ENCODE results near the gene NPC1.
"Not testable (repeated sequence)": the region's sequence is repeated elsewhere in the genome, so short reads cannot be mapped to it uniquely, and the experiment has no call there.

NPC1 gene

DNA sequence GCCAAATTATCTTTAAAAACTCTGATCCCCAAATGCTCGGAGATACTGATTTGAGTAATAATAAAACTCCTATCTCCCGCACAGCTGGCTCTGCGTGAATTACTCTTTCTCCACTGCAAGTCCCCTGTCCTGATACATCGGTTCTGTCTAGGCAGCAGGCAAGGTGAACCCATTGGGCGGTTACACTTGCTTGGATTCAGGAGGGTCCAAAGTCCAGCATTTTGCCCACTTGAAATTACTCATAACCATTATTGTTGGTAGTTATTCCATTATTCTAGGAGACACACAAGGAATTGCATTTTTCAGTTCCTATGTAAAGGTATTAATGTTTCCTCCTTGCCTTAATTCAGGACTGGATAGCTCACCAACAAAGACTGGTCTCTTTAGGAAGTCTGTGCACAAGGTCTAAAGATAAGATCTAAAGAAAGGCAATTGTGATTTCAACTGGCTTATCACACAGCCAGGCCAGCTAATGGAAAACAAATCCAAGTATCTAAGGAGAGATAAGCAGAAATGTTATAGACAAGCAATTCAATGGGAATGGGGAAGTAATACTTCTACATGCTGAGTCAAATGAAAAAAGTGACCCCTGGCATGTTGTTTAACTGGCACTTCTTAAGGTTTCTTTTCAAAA lies 23.2 kb upstream of the NPC1 start:
- no peak for DNase-seq (ENCODE audit: low spot score)

DNA sequence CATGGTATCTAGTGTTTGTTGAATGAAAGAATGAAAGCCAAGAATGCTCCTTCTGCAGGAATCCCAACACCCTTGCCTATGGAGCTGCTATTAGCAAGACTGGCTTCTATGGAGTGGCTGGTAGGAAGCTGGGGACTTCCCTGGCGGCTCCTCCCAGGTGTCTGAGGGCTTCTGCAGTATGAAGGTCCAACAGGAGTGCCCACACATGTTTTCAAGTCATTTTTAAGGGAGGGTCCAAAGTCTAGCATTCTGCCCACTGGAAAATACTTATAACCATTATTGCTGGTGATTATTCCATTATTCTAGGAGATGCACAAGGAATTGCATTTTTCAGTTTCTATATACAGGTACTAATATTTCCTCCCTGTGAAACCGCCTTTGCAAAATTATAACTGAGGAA lies 21.9 kb upstream of the NPC1 start:
- no peak for DNase-seq (ENCODE audit: low spot score)

DNA sequence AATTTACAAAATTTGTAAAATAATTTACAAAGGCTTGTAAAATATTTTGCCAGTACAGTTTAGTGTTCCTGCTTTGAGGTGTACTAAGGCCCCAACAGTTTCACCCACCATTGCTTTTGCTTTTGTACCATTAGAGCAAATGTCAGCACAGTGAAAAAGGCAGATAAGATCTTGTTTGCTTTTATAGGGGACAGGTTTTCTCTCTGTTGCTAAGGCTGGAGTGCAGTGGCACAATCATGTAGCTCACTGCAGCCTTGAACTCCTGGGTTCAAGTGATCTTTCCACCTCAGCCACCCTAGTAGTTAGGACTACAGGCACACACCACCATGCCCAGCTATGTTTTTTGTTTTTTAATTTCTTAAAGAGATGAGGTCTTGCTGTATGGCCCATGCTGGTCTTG lies 19.6 kb upstream of the NPC1 start:
- DNase-seq (ENCODE audit: low spot score), result no peak

DNA sequence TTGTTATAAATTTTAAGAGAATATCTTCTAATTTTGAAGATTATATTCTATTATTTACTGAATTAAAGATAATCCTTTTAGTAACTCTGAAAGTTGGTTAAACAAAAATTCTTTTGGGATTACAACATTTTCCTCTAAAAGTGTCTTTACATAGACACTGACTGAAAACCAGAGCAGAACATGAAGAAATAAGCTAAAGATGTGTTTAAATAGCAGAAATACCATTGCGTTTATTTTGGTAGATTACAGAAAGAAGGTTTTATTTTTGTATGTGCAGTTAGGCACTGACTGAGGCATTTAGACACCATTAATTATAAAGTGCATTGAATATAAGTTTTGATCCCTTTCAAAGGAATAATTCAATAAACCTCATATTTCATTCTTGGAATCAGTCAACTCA lies 13.5 kb upstream of the NPC1 start:
- DNase-seq (ENCODE audit: low spot score), result no peak

DNA sequence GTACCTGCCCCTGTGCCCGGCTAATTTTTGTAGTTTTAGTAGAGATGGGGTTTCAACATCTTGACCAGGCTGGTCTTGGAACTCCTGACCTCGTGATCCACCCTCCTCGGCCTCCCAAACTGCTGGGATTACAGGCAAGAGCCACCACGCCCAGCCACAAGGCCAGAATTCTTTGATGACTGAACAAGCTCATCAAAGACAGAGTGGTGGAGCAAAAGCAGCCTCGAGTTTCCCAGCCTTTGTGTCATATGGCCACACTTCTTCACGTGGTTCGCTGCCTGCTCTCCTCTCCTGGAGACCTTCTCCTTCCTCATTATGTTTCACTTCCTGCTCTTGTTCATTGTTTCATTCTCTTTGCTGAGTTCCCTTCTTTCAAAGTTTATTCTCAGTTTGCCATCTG lies 9.9 kb upstream of the NPC1 start:
- DNase-seq (ENCODE audit: low spot score), result peak; percentile 61

DNA sequence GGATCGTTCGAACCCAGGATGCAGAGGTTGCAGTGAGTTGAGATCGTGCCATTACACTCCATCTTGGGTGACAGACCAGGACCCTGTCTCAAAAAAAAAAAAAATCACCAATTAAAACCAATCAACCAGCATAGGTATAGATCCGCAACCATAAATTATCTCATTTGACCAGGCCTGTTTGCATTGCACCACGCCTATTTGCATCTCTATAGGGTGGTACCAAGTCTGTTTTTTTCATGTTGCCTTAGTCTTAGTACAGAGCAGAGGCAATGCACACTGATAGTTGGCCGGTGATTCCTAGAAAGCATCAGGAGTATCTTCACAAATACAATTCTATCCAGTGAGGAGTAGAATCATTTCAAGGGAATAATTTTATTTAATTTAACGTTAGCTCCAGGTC lies 9.3 kb upstream of the NPC1 start:
- no peak for DNase-seq (ENCODE audit: low spot score)

DNA sequence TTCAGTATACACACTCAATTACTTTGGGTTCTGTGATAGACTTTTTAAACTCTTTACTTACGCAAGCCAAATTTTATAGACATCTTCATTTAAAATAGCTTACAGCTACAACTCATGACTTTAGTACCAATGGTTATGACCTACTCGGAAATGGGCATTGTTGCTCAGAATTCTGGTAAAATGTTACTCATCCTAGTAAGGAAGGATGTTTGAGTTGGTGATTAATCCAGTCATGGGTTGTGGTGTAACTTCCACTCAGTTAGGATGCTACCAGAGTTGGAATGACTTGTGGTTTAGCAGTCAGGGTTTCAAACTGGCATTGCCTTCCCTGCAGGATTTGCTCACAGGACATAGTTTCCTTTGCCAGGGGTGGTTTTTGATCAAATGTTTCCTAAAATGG lies 7.4 kb upstream of the NPC1 start:
- DNase-seq (ENCODE audit: low spot score), result no peak

DNA sequence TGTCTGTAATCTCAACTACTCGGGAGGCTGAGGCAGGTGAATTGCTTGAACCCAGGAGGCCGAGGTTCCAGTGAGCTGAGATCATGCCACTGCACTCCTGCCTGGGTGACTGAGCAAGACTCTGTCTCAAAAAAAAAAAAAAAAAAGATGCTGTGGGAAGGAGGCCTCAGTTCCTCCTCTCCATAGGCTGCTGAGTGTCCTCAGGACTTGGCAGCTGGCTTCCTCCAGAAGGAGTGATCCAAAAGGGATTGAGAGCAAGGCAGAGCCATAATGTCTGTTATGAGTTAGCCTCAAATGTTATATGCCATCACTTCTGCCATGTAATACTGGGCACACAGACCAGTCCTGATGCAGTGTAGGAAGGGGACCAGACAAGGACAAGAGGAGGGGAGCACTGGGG lies 6.6 kb upstream of the NPC1 start:
- DNase-seq (ENCODE audit: low spot score), result no peak

DNA sequence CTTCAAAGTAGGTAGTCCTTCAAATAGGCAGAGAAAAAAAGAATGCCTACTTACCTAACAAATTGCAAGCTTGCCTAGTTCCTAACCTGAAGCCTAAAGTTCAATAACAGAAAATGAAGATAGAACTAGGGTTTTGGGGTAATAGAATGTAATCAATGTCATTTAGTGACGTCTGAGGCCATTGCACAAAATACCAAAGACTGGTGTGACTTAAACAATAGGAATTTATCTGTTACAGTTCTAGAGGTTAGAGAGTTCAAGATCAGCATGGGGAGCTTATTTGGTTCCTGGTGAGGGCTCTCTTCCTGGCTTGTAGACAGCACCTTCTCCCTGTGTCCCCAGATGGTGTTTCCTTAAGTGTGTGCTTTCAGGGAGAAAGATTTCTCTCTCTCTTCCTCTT lies 4.7 kb upstream of the NPC1 start:
- DNase-seq (ENCODE audit: low spot score), result no peak

DNA sequence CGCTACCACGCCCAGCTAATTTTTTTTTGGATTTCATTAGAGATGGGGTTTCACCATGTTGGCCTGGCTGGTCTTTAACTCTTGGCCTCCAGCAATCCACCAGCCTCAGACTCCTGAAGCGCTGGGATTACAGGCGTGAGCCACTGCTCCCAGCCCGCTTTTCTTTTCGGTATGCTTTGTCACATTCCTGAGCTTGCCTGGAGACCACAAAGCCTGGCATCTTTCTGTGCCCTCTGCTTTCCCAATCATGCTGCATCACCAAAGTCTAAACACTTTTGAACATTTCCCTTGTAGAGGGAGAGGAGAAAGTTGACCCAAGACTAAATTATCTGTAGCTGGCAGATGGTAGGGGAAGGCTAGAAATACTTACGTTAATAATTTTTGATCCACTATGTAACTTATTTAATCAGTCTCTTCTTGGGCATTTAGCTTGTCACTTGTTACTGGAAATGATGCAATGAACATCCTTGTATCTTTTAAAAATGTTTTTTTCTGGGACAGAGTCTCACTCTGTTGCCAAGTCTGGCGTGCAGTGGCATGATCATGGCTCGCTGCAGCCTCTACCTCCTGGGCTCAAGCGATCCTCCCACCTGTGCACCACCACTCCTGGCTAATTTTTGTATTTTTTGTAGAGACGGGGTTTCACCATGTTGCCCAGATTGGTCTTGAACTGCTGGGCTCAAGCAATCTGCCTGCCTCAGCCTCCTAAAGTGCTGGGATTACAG lies 2.7 kb upstream of the NPC1 start:
- DNase-seq (ENCODE audit: low spot score), result no peak

DNA sequence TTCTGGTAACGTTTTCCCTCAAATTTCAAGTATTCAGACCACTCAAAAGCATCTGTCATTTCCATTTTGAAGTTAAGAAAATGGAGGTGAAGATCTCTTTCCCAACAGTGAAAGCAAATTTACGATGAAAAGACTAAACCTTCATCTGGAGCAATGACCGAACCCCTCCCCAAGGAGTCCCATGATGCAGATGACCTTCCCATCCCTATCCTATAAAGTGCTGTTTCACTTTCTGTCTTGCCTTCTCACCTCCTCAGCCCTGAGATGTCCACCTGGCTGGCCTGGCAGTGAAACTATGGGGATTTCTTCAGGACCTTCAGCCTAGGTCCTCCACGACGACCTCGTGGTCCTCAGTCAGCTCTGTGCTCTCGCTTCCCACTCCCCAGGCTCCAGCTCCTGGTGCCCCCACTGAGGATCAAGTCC lies 925 bp upstream of the NPC1 start:
- DNase-seq (ENCODE audit: low spot score), result no peak

DNA sequence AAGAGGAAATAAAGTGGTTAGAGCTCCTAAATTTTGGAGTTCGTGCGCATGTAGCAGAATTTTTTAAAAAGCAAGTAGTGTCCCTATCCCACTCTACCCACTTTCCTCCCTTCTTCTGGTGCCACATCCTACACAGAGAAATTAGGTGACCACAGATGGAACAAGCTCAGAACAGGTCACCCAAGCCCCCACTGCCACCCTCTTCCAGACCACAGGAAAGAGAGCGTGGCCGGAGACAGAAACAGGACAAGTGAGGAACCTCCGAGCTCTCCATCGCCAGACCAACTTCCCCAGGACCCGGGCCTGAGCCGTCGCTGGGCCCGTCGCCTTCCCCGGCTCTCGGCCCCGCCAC lies 433 bp downstream of the NPC1 start:
- DNase-seq (ENCODE audit: low spot score), result no peak

DNA sequence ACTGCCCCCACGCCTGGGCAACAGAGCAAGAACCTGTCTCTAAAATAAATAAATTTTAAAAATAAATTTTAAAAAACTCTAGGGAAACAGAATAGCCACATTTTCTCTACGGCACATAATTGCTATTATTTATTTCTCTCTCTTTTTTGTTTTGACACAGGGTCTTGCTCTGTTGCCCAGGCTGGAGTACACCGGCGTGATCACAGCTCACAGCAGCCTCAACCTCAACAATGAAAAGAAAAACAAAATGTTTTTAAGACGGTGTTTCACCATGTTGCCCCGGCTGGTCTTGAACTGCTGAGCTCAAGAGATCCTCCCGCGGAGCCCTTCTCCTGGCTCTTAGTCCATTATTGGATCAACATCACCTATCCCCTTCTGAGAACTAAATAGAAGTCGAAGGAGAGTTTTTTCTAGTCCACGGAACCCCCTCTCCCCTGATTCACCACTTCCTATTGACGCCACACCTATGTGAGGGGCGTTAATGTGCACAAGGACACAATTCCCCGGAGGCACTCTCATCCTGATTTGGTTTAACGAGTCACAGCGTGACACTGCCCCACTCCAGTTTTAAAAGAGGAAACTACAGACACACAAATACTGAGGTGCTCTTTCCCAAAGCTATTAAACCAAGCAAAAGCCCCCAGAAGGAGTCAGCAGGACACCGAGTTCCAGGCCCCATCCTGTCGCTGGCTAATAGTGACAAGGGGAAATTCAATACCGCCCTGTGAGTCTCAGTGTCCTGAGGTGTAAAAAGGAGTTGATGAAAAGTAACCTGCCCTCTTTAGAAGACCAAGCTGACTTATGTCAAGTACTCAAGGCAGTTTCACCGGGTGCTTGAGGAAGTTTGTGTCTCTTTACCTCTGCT lies 1.1 kb downstream of the NPC1 start:
- DNase-seq (ENCODE audit: low spot score), result peak; percentile 69

DNA sequence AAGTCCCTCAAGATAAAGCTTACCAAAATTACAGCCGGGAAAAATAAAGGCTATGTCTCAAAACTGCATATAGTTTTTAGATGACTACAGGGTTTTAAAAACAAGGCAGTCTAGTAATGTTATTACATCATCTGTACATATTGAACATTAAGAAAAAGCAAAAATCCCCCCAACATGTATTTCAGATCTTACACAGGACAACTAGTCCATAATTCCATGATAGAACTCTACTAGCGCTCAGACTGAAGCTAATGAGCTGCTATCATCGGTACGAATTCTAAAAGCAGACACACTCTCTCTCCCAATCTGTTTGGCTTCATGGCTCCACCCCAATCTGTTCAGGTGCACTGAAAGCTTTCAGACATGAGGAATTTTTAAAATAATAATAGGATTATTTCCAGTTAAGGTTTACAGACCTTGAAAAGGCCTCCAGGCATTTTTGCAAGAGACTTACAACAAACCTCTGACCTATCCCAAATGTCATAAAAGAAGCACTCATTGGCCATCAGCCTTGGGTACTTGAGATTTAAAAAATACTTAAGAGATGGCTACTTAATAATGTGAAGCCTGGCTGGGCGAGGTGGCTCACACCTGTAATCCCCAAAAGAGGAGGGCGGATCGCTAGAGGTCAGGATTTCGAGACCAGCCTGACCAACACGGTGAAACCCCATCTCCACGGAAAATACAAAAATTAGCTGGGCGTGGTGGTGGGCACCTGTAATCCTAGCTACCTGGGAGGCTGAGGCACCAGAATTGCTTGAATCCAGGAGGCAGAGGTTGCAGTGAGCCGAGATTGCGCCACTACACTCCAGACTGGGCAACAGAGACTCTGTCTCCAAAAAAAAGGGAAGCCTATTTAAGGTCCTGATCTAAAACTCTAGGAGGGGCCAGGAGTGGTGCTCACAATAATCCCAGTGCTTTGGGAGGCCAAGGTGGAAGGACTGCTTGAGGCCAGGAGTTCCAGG lies 2.0 kb downstream of the NPC1 start:
- DNase-seq (ENCODE audit: low spot score), result peak; percentile 52

DNA sequence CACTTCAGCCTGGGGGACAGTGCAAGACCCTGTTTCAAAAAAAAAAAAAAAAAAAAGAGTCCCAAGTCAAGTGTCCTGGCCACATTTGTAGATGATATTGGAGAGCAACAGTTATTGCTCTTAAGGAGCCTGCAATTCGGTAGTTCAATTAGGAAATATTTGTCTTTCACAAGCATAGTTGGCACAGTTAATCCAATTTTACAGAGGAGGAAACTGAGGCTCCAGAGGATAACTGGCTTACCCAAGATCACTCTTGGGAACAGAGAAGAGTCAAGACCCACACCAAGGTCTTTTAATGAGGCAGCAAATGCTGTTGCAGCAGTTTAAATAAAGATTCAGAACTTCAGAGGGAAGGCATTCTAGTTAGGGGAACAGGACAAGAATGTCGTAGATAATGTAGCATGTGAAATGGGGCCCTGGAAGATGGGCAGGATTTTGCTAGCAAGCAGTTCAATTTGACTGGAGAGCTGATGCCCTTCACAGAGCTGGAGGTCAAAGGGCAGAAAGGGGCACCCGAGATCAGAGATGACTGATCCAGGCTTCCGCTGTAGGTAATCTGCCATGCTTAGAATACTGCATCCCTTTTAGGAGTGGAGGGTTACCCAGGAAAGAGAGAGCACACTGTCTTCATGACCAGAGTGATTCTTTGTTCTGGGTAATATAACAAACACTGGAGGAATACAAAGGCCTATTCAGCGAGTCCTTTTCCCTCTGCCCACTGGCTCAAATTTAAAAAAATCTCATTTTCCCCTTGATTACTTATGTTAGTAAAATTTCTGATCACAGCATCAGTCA lies 3.0 kb downstream of the NPC1 start:
- peak; percentile 98 for DNase-seq (ENCODE audit: low spot score)

DNA sequence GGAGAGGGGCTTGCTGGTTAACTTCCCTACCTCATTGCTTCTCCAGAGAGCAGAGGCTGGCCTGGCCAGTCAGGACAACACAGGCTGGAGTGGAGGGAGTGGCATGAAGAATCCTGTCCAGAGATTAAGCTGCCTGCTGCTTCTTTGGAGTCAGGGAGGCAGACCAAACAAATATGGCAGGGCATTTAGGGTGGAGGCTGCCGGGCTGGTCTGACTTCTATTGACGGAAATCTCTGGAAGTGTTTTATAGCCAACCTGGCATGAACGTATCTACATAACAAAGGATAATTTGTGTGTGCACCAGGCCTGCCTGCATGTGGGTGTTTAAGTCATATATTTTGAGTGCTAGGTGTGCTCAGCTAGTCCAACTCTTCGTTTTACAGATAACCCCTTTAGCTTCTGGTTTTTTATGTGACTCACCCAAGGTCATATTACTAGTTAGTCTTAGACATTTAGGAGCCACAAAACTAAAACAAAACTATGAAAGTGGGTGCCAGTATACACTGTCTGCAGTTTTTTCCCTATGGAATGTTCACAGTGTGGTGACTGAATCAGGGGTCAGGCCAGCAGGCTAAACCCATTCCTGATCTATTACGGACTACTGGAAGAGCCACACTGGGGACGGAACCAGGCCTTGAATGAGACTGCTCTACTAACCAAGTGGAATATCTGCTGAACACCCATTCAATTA lies 5.5 kb downstream of the NPC1 start:
- DNase-seq (ENCODE audit: low spot score), result no peak

DNA sequence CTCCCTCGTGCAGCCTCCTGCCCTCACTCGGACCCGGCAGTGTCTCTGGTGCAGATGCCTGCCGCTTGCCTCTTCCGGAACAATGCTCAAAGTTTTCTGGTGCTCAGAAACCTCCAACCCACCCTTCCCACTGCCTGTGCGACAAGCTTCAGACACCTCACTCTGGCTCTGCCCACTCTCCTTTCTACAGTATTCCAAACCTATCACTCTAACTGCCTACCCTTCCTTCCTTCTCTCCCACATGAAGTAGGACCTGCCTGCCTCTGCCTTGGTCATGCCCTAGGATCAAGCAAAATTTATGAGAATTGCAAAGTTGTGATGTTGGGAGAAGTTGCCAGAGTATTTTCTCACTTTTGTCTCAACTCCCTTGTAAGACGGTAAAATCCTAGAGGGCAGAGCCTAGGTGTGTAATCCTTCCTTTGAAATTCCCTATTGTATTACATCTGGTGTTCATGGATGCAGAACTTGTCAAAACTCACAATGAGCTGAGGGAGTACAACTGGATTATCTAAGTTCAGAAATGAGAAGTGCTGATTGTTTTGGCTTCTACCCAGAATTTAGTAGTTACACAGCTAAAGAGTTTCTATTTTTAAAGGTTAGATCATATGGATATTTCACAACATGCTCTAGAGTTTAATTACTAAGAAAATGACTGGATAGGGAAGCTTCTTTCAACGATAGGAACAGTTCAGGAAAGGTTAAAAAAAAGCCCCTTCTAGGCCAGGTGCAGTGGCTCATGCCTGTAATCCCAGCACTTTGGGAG lies 7.2 kb downstream of the NPC1 start:
- no peak for DNase-seq (ENCODE audit: low spot score)

DNA sequence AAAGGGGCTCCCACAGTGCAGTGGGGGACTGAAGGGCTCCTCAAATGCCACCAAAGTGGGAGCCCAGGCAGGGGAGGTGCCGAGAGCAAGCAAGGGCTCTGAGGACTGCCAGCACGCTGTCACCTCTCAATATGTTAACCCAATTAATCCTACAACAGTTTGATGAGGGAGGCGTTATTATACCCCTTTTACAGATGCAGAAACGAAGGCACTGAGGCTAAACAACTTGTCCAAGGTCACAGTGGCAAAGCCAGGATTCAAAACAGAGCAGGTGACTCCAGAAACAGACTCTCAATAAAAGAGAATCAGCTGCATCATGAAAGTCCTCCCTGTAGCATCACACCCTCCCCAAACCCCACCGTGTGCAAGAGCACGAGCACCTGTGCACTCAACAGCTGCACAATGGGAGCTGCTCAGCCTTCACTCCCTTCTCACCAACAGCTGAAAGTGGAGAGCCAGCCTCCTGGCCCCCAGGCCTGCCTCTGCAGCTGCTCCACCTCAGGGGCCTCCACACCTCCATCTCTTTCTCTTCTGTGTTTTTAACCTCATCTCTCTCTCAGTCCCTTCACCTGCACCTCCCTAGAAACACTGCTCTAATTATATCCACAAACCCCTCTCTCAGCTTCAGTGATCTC lies 8.1 kb downstream of the NPC1 start:
- DNase-seq (ENCODE audit: low spot score), result no peak

DNA sequence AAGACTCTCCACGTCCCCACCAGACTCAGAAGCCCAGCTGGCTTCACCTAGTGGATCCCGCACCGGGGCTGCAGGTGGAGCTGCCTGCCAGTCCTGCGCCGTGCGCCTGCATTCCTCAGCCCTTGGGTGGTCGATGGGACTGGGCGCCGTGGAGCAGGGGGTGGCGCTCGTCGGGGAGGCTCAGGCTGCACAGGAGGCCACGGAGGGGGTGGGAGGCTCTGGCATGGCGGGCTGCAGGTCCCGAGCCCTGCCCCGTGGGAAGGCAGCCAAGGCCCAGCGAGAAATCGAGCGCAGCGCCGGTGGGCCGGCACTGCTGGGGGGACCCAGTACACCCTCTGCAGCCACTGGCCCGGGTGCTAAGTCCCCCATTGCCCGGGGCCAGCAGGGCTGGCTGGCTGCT lies 8.8 kb downstream of the NPC1 start:
- not testable (repeated sequence) for DNase-seq (ENCODE audit: low spot score)
